Suprapubic skin (tissue), 4 donors: Measurements from ENCODE around the gene STPG3. TPM values are rescaled to one million over a fixed set of nuclear protein-coding genes. Genes with fewer than 3 reads are reported as not detected.

Experiments
- DNase-seq, 2 donors: peaks; one replicate each; pipeline ENCODE4 v3.0.0-alpha.2; 2019; ENCODE audit warnings: low spot score in 2 of 2
- H3K27ac ChIP-seq: fragments of 200-600 bp; sonication (generic); one replicate; pipeline ENCODE4 v1.5.1; 2019
- H3K27me3 ChIP-seq: fragments of 200-600 bp; sonication (generic); one replicate; pipeline ENCODE4 v1.5.1; 2019
- H3K36me3 ChIP-seq: fragments of 200-600 bp; sonication (generic); one replicate; pipeline ENCODE4 v1.5.1; 2019
- H3K4me1 ChIP-seq: fragments of 200-600 bp; sonication (generic); one replicate; pipeline ENCODE4 v1.5.1; 2019
- H3K4me3 ChIP-seq: fragments of 200-600 bp; sonication (generic); one replicate; pipeline ENCODE4 v1.5.1; 2019; ENCODE audit warnings: mild to moderate bottlenecking
- H3K9me3 ChIP-seq: fragments of 200-600 bp; sonication (generic); one replicate; pipeline ENCODE4 v1.5.1; 2019
- EP300 ChIP-seq: sonication (generic); formaldehyde crosslinking; IDR thresholded peaks from one replicate; pipeline ENCODE4 v1.6.1; 2017; ENCODE audit warnings: antibody characterized with exemption
- POLR2A ChIP-seq, 2 donors: fragments of 450-650 bp; IDR thresholded peaks; one replicate each; pipeline ENCODE4 v1.6.1; 2017; ENCODE audit warnings: antibody characterized with exemption in 2 of 2, mild to moderate bottlenecking in 2 of 2, moderate library complexity in 2 of 2
- POLR2AphosphoS5 ChIP-seq, 3 donors: sonication (generic); formaldehyde crosslinking; IDR thresholded peaks; one replicate each; pipeline ENCODE4 v1.6.1; 2017; ENCODE audit warnings: antibody characterized with exemption in 3 of 3
- WGBS: methylation state at CpG from one replicate; pipeline ENCODE4 v1.1.5; 2018; 5-methylcytosine and 5-hydroxymethylcytosine counted together
- total RNA-seq, 4 donors: library from RNA; depleted of rRNA; stranded (reverse); fragments of >200 nt; gene quantifications; one replicate each; pipeline ENCODE4 v1.1.0, GENCODE V29; 2016
- TF ChIP-seq, protein P1 (sequence below), 2 donors: fragments of 200-600 bp in 1 of 2; fragments of 450-650 bp in 1 of 2; sonication (generic) in 1 of 2; IDR thresholded peaks; one replicate each; pipeline ENCODE4 v1.5.1; 2016 to 2019; ENCODE audit warnings: antibody characterized with exemption in 2 of 2, mild to moderate bottlenecking in 1 of 2, moderate library complexity in 1 of 2

The STPG3 gene
- total RNA-seq, 4 donors from 2014 or later: 1.2 TPM; not detected in 3

- no peak for DNase-seq
- TF ChIP-seq POLR2AphosphoS5 (IDR thresholded peaks at IDR 0.05): no peak
- no peak for TF ChIP-seq POLR2A (IDR thresholded peaks at IDR 0.05)
- no peak for TF ChIP-seq EP300
- TF ChIP-seq, protein P1, sequence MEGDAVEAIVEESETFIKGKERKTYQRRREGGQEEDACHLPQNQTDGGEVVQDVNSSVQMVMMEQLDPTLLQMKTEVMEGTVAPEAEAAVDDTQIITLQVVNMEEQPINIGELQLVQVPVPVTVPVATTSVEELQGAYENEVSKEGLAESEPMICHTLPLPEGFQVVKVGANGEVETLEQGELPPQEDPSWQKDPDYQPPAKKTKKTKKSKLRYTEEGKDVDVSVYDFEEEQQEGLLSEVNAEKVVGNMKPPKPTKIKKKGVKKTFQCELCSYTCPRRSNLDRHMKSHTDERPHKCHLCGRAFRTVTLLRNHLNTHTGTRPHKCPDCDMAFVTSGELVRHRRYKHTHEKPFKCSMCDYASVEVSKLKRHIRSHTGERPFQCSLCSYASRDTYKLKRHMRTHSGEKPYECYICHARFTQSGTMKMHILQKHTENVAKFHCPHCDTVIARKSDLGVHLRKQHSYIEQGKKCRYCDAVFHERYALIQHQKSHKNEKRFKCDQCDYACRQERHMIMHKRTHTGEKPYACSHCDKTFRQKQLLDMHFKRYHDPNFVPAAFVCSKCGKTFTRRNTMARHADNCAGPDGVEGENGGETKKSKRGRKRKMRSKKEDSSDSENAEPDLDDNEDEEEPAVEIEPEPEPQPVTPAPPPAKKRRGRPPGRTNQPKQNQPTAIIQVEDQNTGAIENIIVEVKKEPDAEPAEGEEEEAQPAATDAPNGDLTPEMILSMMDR (IDR thresholded peaks at IDR 0.05): no peak
- Histone ChIP-seq H3K9me3 (no peaks in the 10 kb centered on the region), H3K27ac (peak overlapping the region; percentile 15), H3K27me3 (no peaks in the 10 kb centered on the region), H3K4me3 (no peak overlapping the region), H3K36me3 (peaks cover 43% of the 10 kb centered on the region), H3K4me1 (peaks cover 66% of the 10 kb centered on the region)
- 68% methylated on average over 20 of the region's 32 CpGs for WGBS
Observed at GRCh38 chr9:137270929-137271695, 20.0 kb downstream of the STPG3 start.

- H3K36me3 ChIP-seq: peaks cover 37% of the 10 kb centered on the region
- H3K9me3 ChIP-seq: no peaks in the 10 kb centered on the region
- TF ChIP-seq, protein P1 (IDR thresholded peaks at IDR 0.05): no peak
- TF ChIP-seq POLR2A (IDR thresholded peaks at IDR 0.05) (no peak), POLR2AphosphoS5 (IDR thresholded peaks at IDR 0.05) (no peak), EP300 (no peak)
- 28% methylated on average over 3 of the region's 3 CpGs for WGBS
- H3K27ac ChIP-seq: peak overlapping the region; percentile 15
- H3K4me1 ChIP-seq: peaks cover 72% of the 10 kb centered on the region
- H3K4me3 ChIP-seq: no peak overlapping the region
- DNase-seq: no peak
- H3K27me3 ChIP-seq: no peaks in the 10 kb centered on the region
Observed at GRCh38 chr9:137271696-137272076, 20.6 kb downstream of the STPG3 start.

- H3K27me3 ChIP-seq: peaks cover 2% of the 10 kb centered on the region
- peaks cover 80% of the 10 kb centered on the region for H3K4me1 ChIP-seq
- no peaks in the 10 kb centered on the region for H3K9me3 ChIP-seq
- peak in 1 of 2 donors; percentile 60 for DNase-seq
- H3K4me3 ChIP-seq: no peak overlapping the region
- no peak for TF ChIP-seq POLR2A (IDR thresholded peaks at IDR 0.05)
- TF ChIP-seq, protein P1 (IDR thresholded peaks at IDR 0.05): no peak
- no peak for TF ChIP-seq EP300
- TF ChIP-seq POLR2AphosphoS5 (IDR thresholded peaks at IDR 0.05): no peak
- 90% methylated on average over 28 of the region's 39 CpGs for WGBS
- peaks cover 29% of the 10 kb centered on the region for H3K36me3 ChIP-seq
- H3K27ac ChIP-seq: peak overlapping the region; percentile 15
Observed at GRCh38 chr9:137272241-137273094, 21.4 kb downstream of the STPG3 start.

GRCh38 chr9:137273095-137273490 is 22.0 kb downstream of the STPG3 start:
- Histone ChIP-seq H3K9me3 (no peaks in the 10 kb centered on the region), H3K27ac (no peak overlapping the region), H3K4me1 (peaks cover 83% of the 10 kb centered on the region), H3K27me3 (peaks cover 8% of the 10 kb centered on the region), H3K4me3 (no peak overlapping the region), H3K36me3 (peaks cover 25% of the 10 kb centered on the region)
- WGBS: 82% methylated on average over 11 of the region's 13 CpGs
- TF ChIP-seq POLR2A (IDR thresholded peaks at IDR 0.05): no peak
- TF ChIP-seq POLR2AphosphoS5 (IDR thresholded peaks at IDR 0.05): no peak
- TF ChIP-seq, protein P1 (IDR thresholded peaks at IDR 0.05): no peak
- TF ChIP-seq EP300: no peak
- no peak for DNase-seq
